ENCODE results near the gene ADAMTS2.

The ADAMTS2 gene

GRCh38 chr5:179263391-179264052 is 81.7 kb downstream of the ADAMTS2 start:
- no peak for DNase-seq (ENCODE audit: low read depth)

GRCh38 chr5:179262126-179262920 is 82.9 kb downstream of the ADAMTS2 start:
- no peak for DNase-seq (ENCODE audit: low read depth)
- TF ChIP-seq CTCF (conservative IDR thresholded peaks at IDR 0.05; ENCODE audit: low read depth, low read length): no peak
- H3K4me3 ChIP-seq (ENCODE audit: low read depth, low read length): no peak overlapping the region

More at GRCh38 chr5:179263391-179264052, 81.7 kb downstream of the ADAMTS2 start:
- no peak overlapping the region for H3K4me3 ChIP-seq (ENCODE audit: low read depth, low read length)
- TF ChIP-seq CTCF (conservative IDR thresholded peaks at IDR 0.05; ENCODE audit: low read depth, low read length): no peak

- H3K4me3 ChIP-seq (ENCODE audit: low read depth, low read length): no peak overlapping the region
- DNase-seq (ENCODE audit: low read depth): peak; percentile 68
- TF ChIP-seq CTCF (conservative IDR thresholded peaks at IDR 0.05; ENCODE audit: low read depth, low read length): peak; percentile 64
Observed at GRCh38 chr5:179261301-179262125, 83.7 kb downstream of the ADAMTS2 start.

- no peak for TF ChIP-seq CTCF (conservative IDR thresholded peaks at IDR 0.05; ENCODE audit: low read depth, low read length)
- DNase-seq (ENCODE audit: low read depth): no peak
- H3K4me3 ChIP-seq (ENCODE audit: low read depth, low read length): no peak overlapping the region
Observed at GRCh38 chr5:179260324-179261070, 84.8 kb downstream of the ADAMTS2 start.

GRCh38 chr5:179259731-179260323 is 85.4 kb downstream of the ADAMTS2 start:
- H3K4me3 ChIP-seq (ENCODE audit: low read depth, low read length): no peak overlapping the region
- TF ChIP-seq CTCF (conservative IDR thresholded peaks at IDR 0.05; ENCODE audit: low read depth, low read length): no peak
- DNase-seq (ENCODE audit: low read depth): no peak

Measured in choroid plexus epithelial cell (primary cell).